Neutrophil (primary cell): ENCODE data around the gene CD22.

Experiments used
- H3K27ac ChIP-seq: fragments of 200-600 bp; sonication (generic); 2 replicates; pipeline ENCODE4 v1.5.1; 2016; ENCODE audit warnings: mild to moderate bottlenecking, moderate library complexity
- H3K27me3 ChIP-seq: fragments of 200-600 bp; sonication (generic); 2 replicates; pipeline ENCODE4 v1.6.0; 2016; ENCODE audit warnings: mild to moderate bottlenecking
- H3K36me3 ChIP-seq: fragments of 200-600 bp; sonication (generic); 2 replicates; pipeline ENCODE4 v1.5.1; 2017
- H3K4me1 ChIP-seq, 2 experiments: fragments of 200-600 bp in 1 of 2; sonication (generic) in 1 of 2; 1 replicate in 1 of 2; 2 replicates in 1 of 2; pipeline versions ENCODE4 v1.5.1 to v1.6.1; 2013 to 2016; ENCODE audit warnings: low read depth in 1 of 2, low read length in 1 of 2, mild to moderate bottlenecking in 1 of 2, moderate library complexity in 1 of 2; ENCODE audit not compliant: control insufficient read depth in 1 of 2, insufficient read depth in 1 of 2
- H3K4me3 ChIP-seq, 2 experiments: fragments of 200-600 bp in 1 of 2; sonication (generic) in 1 of 2; 1 replicate in 1 of 2; 2 replicates in 1 of 2; pipeline ENCODE4 v1.5.1; 2013 to 2016; ENCODE audit warnings: low read depth in 1 of 2, low read length in 1 of 2, mild to moderate bottlenecking in 1 of 2, moderate library complexity in 1 of 2
- H3K9me3 ChIP-seq: fragments of 200-600 bp; sonication (generic); 2 replicates; pipeline ENCODE4 v1.5.1; 2016
- CTCF ChIP-seq: fragments of 200-600 bp; sonication (generic); IDR thresholded peaks from 2 replicates; pipeline ENCODE4 v1.5.1; 2016; ENCODE audit warnings: antibody characterized with exemption

CD22 gene

DNA sequence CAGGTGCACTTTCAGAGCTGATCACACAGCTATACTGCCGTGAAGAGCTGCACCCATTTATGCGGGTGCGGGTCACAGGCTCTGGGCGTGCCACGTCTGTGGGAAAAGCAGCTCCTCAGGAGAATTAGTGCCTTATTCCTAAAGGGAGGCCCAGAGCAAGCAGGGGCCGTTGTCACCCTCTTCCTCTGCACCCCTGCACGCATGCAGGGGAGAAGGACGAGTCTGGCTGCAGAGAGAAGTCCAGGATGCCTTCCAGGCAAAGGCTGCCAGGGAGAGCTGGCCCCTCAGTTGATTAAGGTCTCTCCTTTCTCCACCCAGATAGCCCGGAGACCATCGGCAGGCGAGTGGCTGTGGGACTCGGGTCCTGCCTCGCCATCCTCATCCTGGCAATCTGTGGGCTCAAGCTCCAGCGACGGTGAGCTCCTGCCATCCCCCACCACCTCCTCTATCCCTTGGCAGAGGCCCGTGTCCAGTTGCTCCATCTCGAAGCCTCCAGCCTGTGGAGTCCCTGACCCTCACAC lies 15.6 kb downstream of the CD22 start:
- Histone ChIP-seq H3K27ac (no peak overlapping the region), H3K36me3 (no peaks in the 10 kb centered on the region), H3K27me3 (peaks cover 24% of the 10 kb centered on the region), H3K9me3 (no peaks in the 10 kb centered on the region), H3K4me3 (no peak overlapping the region), H3K4me1 (peaks cover 27 to 39% of the 10 kb centered on the region in 2 experiments)
- TF ChIP-seq CTCF = no peak

- Histone ChIP-seq H3K36me3 (no peaks in the 10 kb centered on the region), H3K27ac (no peak overlapping the region), H3K9me3 (no peaks in the 10 kb centered on the region), H3K4me1 (peaks cover 27 to 39% of the 10 kb centered on the region in 2 experiments), H3K27me3 (peaks cover 24% of the 10 kb centered on the region), H3K4me3 (no peak overlapping the region)
- TF ChIP-seq CTCF = no peak
Measured at GRCh38 chr19:35345671-35346111, 16.7 kb downstream of the CD22 start.

DNA sequence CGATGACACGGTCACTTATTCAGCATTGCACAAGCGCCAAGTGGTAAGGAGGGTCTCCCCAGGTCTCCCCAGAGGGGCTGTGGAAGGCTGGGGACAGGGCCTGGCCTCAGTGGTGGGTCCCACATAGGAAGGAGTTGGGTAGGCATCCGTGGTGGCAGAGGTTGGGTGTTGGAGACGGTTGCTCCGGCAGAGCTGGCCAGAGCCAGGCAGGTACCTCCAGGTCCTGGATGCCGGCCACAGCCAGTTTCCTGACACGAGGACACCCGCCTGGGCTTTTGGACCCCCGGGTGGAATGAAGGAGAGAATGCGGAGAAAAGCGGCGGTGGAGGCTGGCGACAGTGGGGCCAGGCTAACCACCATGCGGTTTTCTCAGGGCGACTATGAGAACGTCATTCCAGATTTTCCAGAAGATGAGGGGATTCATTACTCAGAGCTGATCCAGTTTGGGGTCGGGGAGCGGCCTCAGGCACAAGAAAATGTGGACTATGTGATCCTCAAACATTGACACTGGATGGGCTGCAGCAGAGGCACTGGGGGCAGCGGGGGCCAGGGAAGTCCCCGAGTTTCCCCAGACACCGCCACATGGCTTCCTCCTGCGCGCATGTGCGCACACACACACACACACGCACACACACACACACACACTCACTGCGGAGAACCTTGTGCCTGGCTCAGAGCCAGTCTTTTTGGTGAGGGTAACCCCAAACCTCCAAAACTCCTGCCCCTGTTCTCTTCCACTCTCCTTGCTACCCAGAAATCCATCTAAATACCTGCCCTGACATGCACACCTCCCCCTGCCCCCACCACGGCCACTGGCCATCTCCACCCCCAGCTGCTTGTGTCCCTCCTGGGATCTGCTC lies 17.4 kb downstream of the CD22 start:
- H3K27ac ChIP-seq = peak overlapping the region; percentile 85
- peaks cover 24% of the 10 kb centered on the region for H3K27me3 ChIP-seq
- no peaks in the 10 kb centered on the region for H3K9me3 ChIP-seq
- H3K4me3 ChIP-seq = peak overlapping the region; percentile 52 to 55
- no peaks in the 10 kb centered on the region for H3K36me3 ChIP-seq
- TF ChIP-seq CTCF = no peak
- peaks cover 27 to 39% of the 10 kb centered on the region in 2 experiments for H3K4me1 ChIP-seq

DNA sequence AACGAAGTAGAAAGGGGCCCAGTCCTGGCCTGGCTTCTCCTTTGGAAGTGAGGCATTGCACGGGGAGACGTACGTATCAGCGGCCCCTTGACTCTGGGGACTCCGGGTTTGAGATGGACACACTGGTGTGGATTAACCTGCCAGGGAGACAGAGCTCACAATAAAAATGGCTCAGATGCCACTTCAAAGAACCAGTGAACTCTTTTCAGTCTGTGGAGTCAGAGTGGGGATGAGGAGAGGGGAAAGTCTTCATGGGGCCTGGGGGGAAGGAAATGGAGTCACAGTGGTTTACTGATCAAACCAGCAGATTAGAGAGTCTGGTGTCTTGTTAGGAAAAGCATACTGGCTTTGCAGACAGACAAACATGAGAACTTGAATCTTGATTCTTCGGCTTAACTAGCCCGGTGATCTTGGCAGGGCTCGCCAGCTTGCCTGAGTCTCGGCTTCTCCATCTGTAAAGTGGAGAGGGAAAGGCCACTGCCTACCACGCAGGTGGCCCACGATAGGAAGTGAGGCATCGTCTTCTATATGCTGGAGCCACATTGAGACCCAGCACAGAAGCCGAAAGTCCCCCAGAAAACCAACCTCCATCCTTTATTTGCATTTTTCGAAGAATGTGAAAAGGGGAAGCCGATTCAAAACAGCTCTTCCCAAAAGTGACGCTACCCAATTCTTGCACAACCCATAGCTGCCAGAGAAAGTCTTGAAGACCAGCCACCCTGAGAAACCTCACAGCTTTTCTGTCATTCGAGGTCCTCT lies 18.4 kb downstream of the CD22 start, which contains the start of gene FFAR1:
Gene FFAR1 (plus strand): TSS at position 732 of the 759 bp plus-strand sequence. CDS start 3,650 bp downstream, outside the sequence.
- Histone ChIP-seq H3K27ac (peak within 1 kb of the TSS; percentile 85), H3K4me3 (peak within 1 kb of the TSS; percentile 52 to 55)

More for the DNA sequence above, 18.4 kb downstream of the CD22 start, which contains the start of gene FFAR1:
- no peak for TF ChIP-seq CTCF
- Histone ChIP-seq H3K4me1 (peaks cover 27 to 37% of the 10 kb centered on the region in 2 experiments), H3K9me3 (no peaks in the 10 kb centered on the region), H3K27me3 (peaks cover 24% of the 10 kb centered on the region), H3K36me3 (no peaks in the 10 kb centered on the region)
